Esophagus (tissue), 2 donors: ENCODE results near the gene FOXP4. TPM values are rescaled to one million over a fixed set of nuclear protein-coding genes. Genes with fewer than 3 reads are reported as not detected.

ENCODE experiments used
- H3K27ac ChIP-seq, 2 donors: one replicate each; pipeline ENCODE4 v1.5.1; 2013; ENCODE audit warnings: low read depth in 2 of 2, mild to moderate bottlenecking in 2 of 2, inconsistent platforms in 1 of 2, low read length in 1 of 2, moderate library complexity in 1 of 2
- H3K27me3 ChIP-seq, 2 donors: one replicate each; pipeline ENCODE4 v1.6.1; 2013; ENCODE audit warnings: low read length in 2 of 2, control low read depth in 1 of 2, mild to moderate bottlenecking in 1 of 2; ENCODE audit not compliant: insufficient read depth in 2 of 2, control insufficient read depth in 1 of 2
- H3K36me3 ChIP-seq, 2 donors: one replicate each; pipeline ENCODE4 v1.6.1; 2013; ENCODE audit warnings: low read length in 1 of 2; ENCODE audit not compliant: control insufficient read depth in 2 of 2, insufficient read depth in 2 of 2
- H3K4me1 ChIP-seq, 2 donors: one replicate each; pipeline ENCODE4 v1.6.1; 2013; ENCODE audit warnings: low read length in 1 of 2; ENCODE audit not compliant: control insufficient read depth in 2 of 2, insufficient read depth in 2 of 2
- H3K4me3 ChIP-seq, 2 donors: one replicate each; pipeline ENCODE4 v1.5.1; 2013; ENCODE audit warnings: low read length in 2 of 2, mild to moderate bottlenecking in 2 of 2, low read depth in 1 of 2, moderate library complexity in 1 of 2
- H3K9me3 ChIP-seq, 2 donors: one replicate each; pipeline ENCODE4 v1.6.1; 2013; ENCODE audit warnings: mild to moderate bottlenecking in 2 of 2, low read depth in 1 of 2, low read length in 1 of 2, moderate library complexity in 1 of 2; ENCODE audit not compliant: control insufficient read depth in 2 of 2, insufficient read depth in 1 of 2
- WGBS, 2 donors: extraction: QIAGEN DNeasy Blood & Tissue Kit; methylation state at CpG; one replicate each; pipeline ENCODE4 v1.1.7; 2013; 5-methylcytosine and 5-hydroxymethylcytosine counted together
- polyA plus RNA-seq, 2 donors: library from polyadenylated mRNA; stranded (reverse); fragments of 200-250 nt; gene quantifications; one replicate each; pipeline ENCODE4 v1.2.3, GENCODE V29; 2013
- donor health status: healthy with polysubstance abuse.
- donor health status: Bipolar disorder and iron deficiency.

Gene FOXP4
- polyA plus RNA-seq = 1 to 10 TPM; 6.6 to 8.4 TPM

- Histone ChIP-seq H3K4me1 (peaks cover 3 to 21% of the 10 kb centered on the region in 2 donors), H3K27me3 (no peaks in the 10 kb centered on the region), H3K9me3 (no peaks in the 10 kb centered on the region), H3K4me3 (peak within 1 kb of the TSS; percentile 72 to 77), H3K27ac (peak within 1 kb of the TSS; percentile 78 to 89), H3K36me3 (peaks cover 0 to under 1% of the 10 kb centered on the region in 2 donors)
- WGBS, 2 donors = 1% methylated on average over 54 to 61 of the region's 61 CpGs
Measured at GRCh38 chr6:41545703-41546474, at the start of gene FOXP4. Gene FOXP4 (plus strand): TSS chr6:41546381. CDS start chr6:41565761, 19,380 bp downstream.

- H3K4me3 ChIP-seq = no peak overlapping the region
- no peak overlapping the region for H3K27ac ChIP-seq
- whole genome bisulfite sequencing, 2 donors = 78 to 83% methylated on average over 3 of the region's 3 CpGs
- peaks cover 0 to under 1% of the 10 kb centered on the region in 2 donors for H3K4me1 ChIP-seq
- H3K27me3 ChIP-seq = peaks cover 0 to 3% of the 10 kb centered on the region in 2 donors
- H3K9me3 ChIP-seq = no peaks in the 10 kb centered on the region
- no peaks in the 10 kb centered on the region for H3K36me3 ChIP-seq
Measured at GRCh38 chr6:41497573-41497972, 48.6 kb upstream of the FOXP4 start.

GRCh38 chr6:41497994-41498393 is 48.2 kb upstream of the FOXP4 start:
- no peaks in the 10 kb centered on the region for H3K36me3 ChIP-seq
- H3K27me3 ChIP-seq = peaks cover 0 to 3% of the 10 kb centered on the region in 2 donors
- no peak overlapping the region for H3K27ac ChIP-seq
- no peak overlapping the region for H3K4me3 ChIP-seq
- 52 to 59% methylated on average over 2 of the region's 2 CpGs for WGBS, 2 donors
- no peaks in the 10 kb centered on the region for H3K9me3 ChIP-seq
- H3K4me1 ChIP-seq = peaks cover 0 to 3% of the 10 kb centered on the region in 2 donors

GRCh38 chr6:41498968-41499599 is 47.1 kb upstream of the FOXP4 start:
- WGBS, 2 donors = 75 to 89% methylated on average over 6 of the region's 6 CpGs
- no peaks in the 10 kb centered on the region for H3K27me3 ChIP-seq
- H3K4me1 ChIP-seq = peaks cover 3% of the 10 kb centered on the region in 2 donors
- no peak overlapping the region for H3K27ac ChIP-seq
- H3K36me3 ChIP-seq = no peaks in the 10 kb centered on the region
- no peaks in the 10 kb centered on the region for H3K9me3 ChIP-seq
- no peak overlapping the region for H3K4me3 ChIP-seq

- Histone ChIP-seq H3K27ac (no peak overlapping the region), H3K27me3 (no peaks in the 10 kb centered on the region), H3K4me3 (no peak overlapping the region), H3K9me3 (no peaks in the 10 kb centered on the region), H3K4me1 (peaks cover 6 to 9% of the 10 kb centered on the region in 2 donors), H3K36me3 (no peaks in the 10 kb centered on the region)
- WGBS, 2 donors = 41 to 55% methylated on average over 3 of the region's 3 CpGs
Measured at GRCh38 chr6:41500561-41500960, 45.6 kb upstream of the FOXP4 start.

GRCh38 chr6:41502566-41502916 is 43.6 kb upstream of the FOXP4 start:
- Histone ChIP-seq H3K4me1 (peaks cover 6 to 11% of the 10 kb centered on the region in 2 donors), H3K4me3 (no peak overlapping the region), H3K9me3 (no peaks in the 10 kb centered on the region), H3K36me3 (no peaks in the 10 kb centered on the region), H3K27me3 (no peaks in the 10 kb centered on the region), H3K27ac (no peak overlapping the region)
- 62 to 68% methylated on average over 5 of the region's 5 CpGs for WGBS, 2 donors

- H3K27me3 ChIP-seq = no peaks in the 10 kb centered on the region
- H3K27ac ChIP-seq = no peak overlapping the region
- no peak overlapping the region for H3K4me3 ChIP-seq
- H3K4me1 ChIP-seq = peaks cover 6 to 11% of the 10 kb centered on the region in 2 donors
- no peaks in the 10 kb centered on the region for H3K36me3 ChIP-seq
- H3K9me3 ChIP-seq = no peaks in the 10 kb centered on the region
- 50 to 52% methylated on average over 27 of the region's 27 CpGs for WGBS, 2 donors
Measured at GRCh38 chr6:41502917-41503671, 43.1 kb upstream of the FOXP4 start.

- peak overlapping the region; percentile 9 to 12 for H3K4me3 ChIP-seq
- 2% methylated on average over 45 to 52 of the region's 52 CpGs for WGBS, 2 donors
- no peaks in the 10 kb centered on the region for H3K9me3 ChIP-seq
- H3K4me1 ChIP-seq = peaks cover 6 to 11% of the 10 kb centered on the region in 2 donors
- H3K27me3 ChIP-seq = no peaks in the 10 kb centered on the region
- peak overlapping the region in 1 of 2 donors; percentile 2 for H3K27ac ChIP-seq
- no peaks in the 10 kb centered on the region for H3K36me3 ChIP-seq
Measured at GRCh38 chr6:41503827-41504465, 42.2 kb upstream of the FOXP4 start.

- Histone ChIP-seq H3K4me3 (peak overlapping the region in 1 of 2 donors; percentile 9), H3K27me3 (no peaks in the 10 kb centered on the region), H3K4me1 (peaks cover 6 to 11% of the 10 kb centered on the region in 2 donors), H3K27ac (peak overlapping the region in 1 of 2 donors; percentile 2), H3K9me3 (no peaks in the 10 kb centered on the region), H3K36me3 (no peaks in the 10 kb centered on the region)
- 5 to 11% methylated on average over 23 to 31 of the region's 31 CpGs for WGBS, 2 donors
Measured at GRCh38 chr6:41504466-41505121, 41.6 kb upstream of the FOXP4 start.
